HFFc6 (cell line): Measurements from ENCODE around the gene CMPK2. TPM values are rescaled to one million over a fixed set of nuclear protein-coding genes. Genes with fewer than 3 reads are reported as not detected.

Experiments
- DNase-seq: peaks from one replicate; pipeline ENCODE4 v3.0.0-alpha.2; 2018
- H3K27ac Mint-ChIP-seq: 2 replicates; pipeline ENCODE4 v1.8.0; 2020; ENCODE audit warnings: mild to moderate bottlenecking, mixed read lengths
- H3K27me3 Mint-ChIP-seq: 2 replicates; pipeline ENCODE4 v1.8.0; 2021; ENCODE audit warnings: mild to moderate bottlenecking, moderate library complexity, mixed read lengths; ENCODE audit not compliant: insufficient read depth
- H3K36me3 Mint-ChIP-seq: 2 replicates; pipeline ENCODE4 v1.8.0; 2021; ENCODE audit warnings: low read depth, mixed read lengths
- H3K4me1 Mint-ChIP-seq: 2 replicates; pipeline ENCODE4 v1.8.0; 2020; ENCODE audit warnings: low read depth, mixed read lengths
- H3K4me3 Mint-ChIP-seq: 2 replicates; pipeline ENCODE4 v1.8.0; 2020; ENCODE audit warnings: mild to moderate bottlenecking, moderate library complexity, mixed read lengths
- H3K9me3 Mint-ChIP-seq: 2 replicates; pipeline ENCODE4 v1.8.0; 2020; ENCODE audit warnings: mild to moderate bottlenecking, mixed read lengths
- long read RNA-seq: library from polyadenylated mRNA; unstranded; transcript quantifications from one replicate; pipeline ENCODE4 v2.0.0, GENCODE V29; 2019
- total RNA-seq, 6 experiments: library from RNA; stranded (reverse); fragmentation: NEBNext Ultra II Directional; extraction: Animal tissue kit (Norgen Biotek cat#: 25700); gene quantifications; 2 replicates in 1 of 6; 3 replicates in 5 of 6; pipeline ENCODE4 v1.2.3, GENCODE V29; 2021
- TF ChIP-seq, protein P1 (sequence below): fragments of 200-600 bp; sonication (generic); IDR thresholded peaks from 2 replicates; pipeline ENCODE4 v1.5.0; 2021; ENCODE audit warnings: antibody characterized with exemption, mild to moderate bottlenecking

The CMPK2 gene
- total RNA-seq = not detected
- long read RNA-seq = 0 reads

- Mint-ChIP-seq H3K27me3 (peaks cover 4% of the 10 kb centered on the region; the same call in 1 of the 2 replicates), H3K4me1 (peaks cover 5% of the 10 kb centered on the region; the same call in 1 of the 2 replicates), H3K4me3 (peak within 1 kb of the TSS; percentile 80), H3K27ac (no peak within 1 kb of the TSS), H3K36me3 (peaks cover 4% of the 10 kb centered on the region; the same call in 1 of the 2 replicates), H3K9me3 (peaks cover 34% of the 10 kb centered on the region)
- DNase-seq = no peak
- TF ChIP-seq, protein P1, sequence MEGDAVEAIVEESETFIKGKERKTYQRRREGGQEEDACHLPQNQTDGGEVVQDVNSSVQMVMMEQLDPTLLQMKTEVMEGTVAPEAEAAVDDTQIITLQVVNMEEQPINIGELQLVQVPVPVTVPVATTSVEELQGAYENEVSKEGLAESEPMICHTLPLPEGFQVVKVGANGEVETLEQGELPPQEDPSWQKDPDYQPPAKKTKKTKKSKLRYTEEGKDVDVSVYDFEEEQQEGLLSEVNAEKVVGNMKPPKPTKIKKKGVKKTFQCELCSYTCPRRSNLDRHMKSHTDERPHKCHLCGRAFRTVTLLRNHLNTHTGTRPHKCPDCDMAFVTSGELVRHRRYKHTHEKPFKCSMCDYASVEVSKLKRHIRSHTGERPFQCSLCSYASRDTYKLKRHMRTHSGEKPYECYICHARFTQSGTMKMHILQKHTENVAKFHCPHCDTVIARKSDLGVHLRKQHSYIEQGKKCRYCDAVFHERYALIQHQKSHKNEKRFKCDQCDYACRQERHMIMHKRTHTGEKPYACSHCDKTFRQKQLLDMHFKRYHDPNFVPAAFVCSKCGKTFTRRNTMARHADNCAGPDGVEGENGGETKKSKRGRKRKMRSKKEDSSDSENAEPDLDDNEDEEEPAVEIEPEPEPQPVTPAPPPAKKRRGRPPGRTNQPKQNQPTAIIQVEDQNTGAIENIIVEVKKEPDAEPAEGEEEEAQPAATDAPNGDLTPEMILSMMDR = no peak
Observed at GRCh38 chr2:6865346-6866274, at the start of gene CMPK2. Gene CMPK2, minus strand, starts transcription at chr2:6865907. Its CDS starts 211 bp downstream, at chr2:6865696.

GRCh38 chr2:6915399-6915798 is 49.7 kb upstream of the CMPK2 start:
- H3K4me3 Mint-ChIP-seq = no peak overlapping the region
- H3K36me3 Mint-ChIP-seq = peaks cover 5% of the 10 kb centered on the region; the same call in 1 of the 2 replicates
- H3K27ac Mint-ChIP-seq = no peak overlapping the region
- peaks cover 3% of the 10 kb centered on the region for H3K27me3 Mint-ChIP-seq
- DNase-seq = no peak
- H3K9me3 Mint-ChIP-seq = peaks cover 55% of the 10 kb centered on the region
- no peaks in the 10 kb centered on the region for H3K4me1 Mint-ChIP-seq
- TF ChIP-seq, protein P1 = no peak

DNA sequence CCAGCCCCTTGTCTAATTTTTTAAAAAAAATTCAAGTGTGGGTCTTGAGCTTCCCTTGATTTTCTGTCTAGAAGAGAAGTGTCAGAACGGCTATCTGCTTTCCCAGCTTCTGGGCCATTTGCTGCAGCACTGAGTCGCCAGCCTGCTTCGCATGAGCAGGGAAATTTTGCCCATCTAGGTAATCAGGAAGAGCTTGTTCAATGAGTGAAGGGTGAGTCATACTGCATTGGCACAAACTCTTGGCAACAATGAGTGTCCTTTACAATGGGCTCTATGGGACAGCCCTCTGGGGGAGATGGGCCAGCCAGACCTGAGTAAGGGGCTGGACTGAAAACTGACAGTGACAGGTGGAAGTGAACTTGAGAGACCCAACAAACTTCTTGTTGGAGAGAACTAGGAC is 49.1 kb upstream of the CMPK2 start:
- peaks cover 5% of the 10 kb centered on the region; the same call in 1 of the 2 replicates for H3K36me3 Mint-ChIP-seq
- DNase-seq = no peak
- H3K4me1 Mint-ChIP-seq = no peaks in the 10 kb centered on the region
- H3K27me3 Mint-ChIP-seq = peaks cover 3% of the 10 kb centered on the region
- TF ChIP-seq, protein P1 = no peak
- peaks cover 55% of the 10 kb centered on the region for H3K9me3 Mint-ChIP-seq
- no peak overlapping the region for H3K4me3 Mint-ChIP-seq
- no peak overlapping the region for H3K27ac Mint-ChIP-seq

- H3K9me3 Mint-ChIP-seq = peaks cover 44% of the 10 kb centered on the region
- H3K36me3 Mint-ChIP-seq = peaks cover 5% of the 10 kb centered on the region; the same call in 1 of the 2 replicates
- H3K27me3 Mint-ChIP-seq = peaks cover 3% of the 10 kb centered on the region
- H3K4me1 Mint-ChIP-seq = no peaks in the 10 kb centered on the region
- no peak overlapping the region for H3K27ac Mint-ChIP-seq
- no peak for DNase-seq
- no peak overlapping the region for H3K4me3 Mint-ChIP-seq
- TF ChIP-seq, protein P1 = no peak
Observed at GRCh38 chr2:6913415-6914157, 47.9 kb upstream of the CMPK2 start.

- Mint-ChIP-seq H3K27ac (no peak overlapping the region), H3K4me1 (no peaks in the 10 kb centered on the region), H3K4me3 (no peak overlapping the region), H3K9me3 (peaks cover 57% of the 10 kb centered on the region), H3K27me3 (peaks cover 3% of the 10 kb centered on the region), H3K36me3 (peaks cover 5% of the 10 kb centered on the region; the same call in 1 of the 2 replicates)
- TF ChIP-seq, protein P1 = no peak
- no peak for DNase-seq
Observed at GRCh38 chr2:6911721-6912120, 46.0 kb upstream of the CMPK2 start.
